Calu3 (cell line): ENCODE results near the gene SLC12A5. TPM values are rescaled to one million over a fixed set of nuclear protein-coding genes. Genes with fewer than 3 reads are reported as not detected.

Experiments
- BruUV-seq: library from RNA; stranded (reverse); fragments of 400-500 nt; replicated peaks from 2 replicates; lab custom pipeline; 2021; lab: Mats Ljungman, UMichigan
- CTCF ChIA-PET: fragments of 300-600 bp; sonication (Branson Sonifier 250); formaldehyde crosslinking; loops from one replicate; lab custom pipeline; 2022; ENCODE audit warnings: antibody characterized with exemption; lab: Charles Lee
- DNase-seq: peaks from one replicate; pipeline ENCODE4 v3.0.0; 2022
- H3K27ac Mint-ChIP-seq: one replicate; pipeline ENCODE4 v1.8.0; 2022; ENCODE audit warnings: mixed read lengths; ENCODE audit not compliant: unreplicated experiment
- H3K27me3 Mint-ChIP-seq: one replicate; pipeline ENCODE4 v1.8.0; 2022; ENCODE audit warnings: mixed read lengths; ENCODE audit not compliant: unreplicated experiment
- H3K36me3 Mint-ChIP-seq: one replicate; pipeline ENCODE4 v1.8.0; 2022; ENCODE audit warnings: mild to moderate bottlenecking, moderate library complexity, mixed read lengths; ENCODE audit not compliant: insufficient read depth, unreplicated experiment
- H3K4me1 Mint-ChIP-seq: one replicate; pipeline ENCODE4 v1.8.0; 2022; ENCODE audit warnings: mild to moderate bottlenecking, low read depth, mixed read lengths; ENCODE audit not compliant: unreplicated experiment
- H3K4me3 Mint-ChIP-seq: one replicate; pipeline ENCODE4 v1.8.0; 2022; ENCODE audit warnings: mild to moderate bottlenecking, low read depth, moderate library complexity, mixed read lengths; ENCODE audit not compliant: unreplicated experiment
- H3K9me3 Mint-ChIP-seq: one replicate; pipeline ENCODE4 v1.8.0; 2022; ENCODE audit warnings: low read depth, mixed read lengths; ENCODE audit not compliant: unreplicated experiment
- CTCF ChIP-seq: fragments of 200-600 bp; IDR thresholded peaks from one replicate; pipeline ENCODE4 v1.8.0; 2022; ENCODE audit warnings: antibody characterized with exemption; ENCODE audit not compliant: unreplicated experiment
- intact Hi-C: fragments of 100-400 bp; cut with micrococcal nuclease; formaldehyde crosslinking; loops from one replicate; pipeline ENCODE4 v1.10.0; 2022; ENCODE audit not compliant: unreplicated experiment
- total RNA-seq: library from RNA; stranded (reverse); gene quantifications from 2 replicates; pipeline ENCODE4 v1.2.3, GENCODE V29; 2022

The SLC12A5 gene
- total RNA-seq, 1 experiment from 2014 or later: 2.1 TPM

GRCh38 chr20:46083531-46084061 lies 54.6 kb downstream of the SLC12A5 start:
- peaks cover 39% of the 10 kb centered on the region for H3K4me1 Mint-ChIP-seq

GRCh38 chr20:46084805-46085178 lies 55.8 kb downstream of the SLC12A5 start:
- CTCF ChIA-PET: interaction anchor here (0.9 kb wide), 1 partner anchor 18 kb away, joined by 3 read pairs; no protein-coding TSS in a partner anchor
- Mint-ChIP-seq H3K27ac (no peak overlapping the region), H3K36me3 (peaks cover 19% of the 10 kb centered on the region), H3K4me3 (no peak overlapping the region), H3K9me3 (no peaks in the 10 kb centered on the region), H3K27me3 (no peaks in the 10 kb centered on the region), H3K4me1 (peaks cover 39% of the 10 kb centered on the region)
- intact Hi-C loops: loop anchor here (5.0 kb wide), 2 partner anchors 97 to 112 kb away; partner anchors contain the start of gene ZNF335
- BruUV-seq: no TSS peak
- DNase-seq: no peak
- TF ChIP-seq CTCF: no peak

More at GRCh38 chr20:46083531-46084061, 54.6 kb downstream of the SLC12A5 start:
- no peak for TF ChIP-seq CTCF
- CTCF ChIA-PET: no interaction called here
- no peaks in the 10 kb centered on the region for H3K9me3 Mint-ChIP-seq
- peaks cover 7% of the 10 kb centered on the region for H3K36me3 Mint-ChIP-seq
- intact Hi-C loops: no loop called here
- no peak overlapping the region for H3K27ac Mint-ChIP-seq
- H3K4me3 Mint-ChIP-seq: no peak overlapping the region
- no peak for DNase-seq
- no TSS peak for BruUV-seq
- H3K27me3 Mint-ChIP-seq: no peaks in the 10 kb centered on the region

GRCh38 chr20:46085179-46085851 lies 56.3 kb downstream of the SLC12A5 start:
- Mint-ChIP-seq H3K4me1 (peaks cover 39% of the 10 kb centered on the region), H3K36me3 (peaks cover 25% of the 10 kb centered on the region), H3K4me3 (no peak overlapping the region), H3K27ac (no peak overlapping the region), H3K9me3 (no peaks in the 10 kb centered on the region), H3K27me3 (no peaks in the 10 kb centered on the region)
- intact Hi-C loops: loop anchor here (5.0 kb wide), 2 partner anchors 98 to 113 kb away; partner anchors contain the start of gene ZNF335
- DNase-seq: peak; percentile 29
- BruUV-seq: no TSS peak
- CTCF ChIA-PET: interaction anchor here (0.9 kb wide), 1 partner anchor 18 kb away, joined by 3 read pairs; no protein-coding TSS in a partner anchor
- TF ChIP-seq CTCF: no peak

- Mint-ChIP-seq H3K27me3 (no peaks in the 10 kb centered on the region), H3K36me3 (peaks cover 26% of the 10 kb centered on the region), H3K4me3 (no peak overlapping the region), H3K4me1 (peaks cover 39% of the 10 kb centered on the region), H3K27ac (no peak overlapping the region), H3K9me3 (no peaks in the 10 kb centered on the region)
- intact Hi-C loops: loop anchor here (2.0 to 5.0 kb wide), 3 partner anchors 64 to 115 kb away; partner anchors contain the start of gene ZNF335
- BruUV-seq: no TSS peak
- CTCF ChIA-PET: no interaction called here
- no peak for TF ChIP-seq CTCF
- no peak for DNase-seq
These were observed 58.1 kb downstream of the SLC12A5 start for GRCh38 chr20:46087161-46087560.
